ENCODE measurements around the gene EFHC1.

EFHC1 gene

DNA sequence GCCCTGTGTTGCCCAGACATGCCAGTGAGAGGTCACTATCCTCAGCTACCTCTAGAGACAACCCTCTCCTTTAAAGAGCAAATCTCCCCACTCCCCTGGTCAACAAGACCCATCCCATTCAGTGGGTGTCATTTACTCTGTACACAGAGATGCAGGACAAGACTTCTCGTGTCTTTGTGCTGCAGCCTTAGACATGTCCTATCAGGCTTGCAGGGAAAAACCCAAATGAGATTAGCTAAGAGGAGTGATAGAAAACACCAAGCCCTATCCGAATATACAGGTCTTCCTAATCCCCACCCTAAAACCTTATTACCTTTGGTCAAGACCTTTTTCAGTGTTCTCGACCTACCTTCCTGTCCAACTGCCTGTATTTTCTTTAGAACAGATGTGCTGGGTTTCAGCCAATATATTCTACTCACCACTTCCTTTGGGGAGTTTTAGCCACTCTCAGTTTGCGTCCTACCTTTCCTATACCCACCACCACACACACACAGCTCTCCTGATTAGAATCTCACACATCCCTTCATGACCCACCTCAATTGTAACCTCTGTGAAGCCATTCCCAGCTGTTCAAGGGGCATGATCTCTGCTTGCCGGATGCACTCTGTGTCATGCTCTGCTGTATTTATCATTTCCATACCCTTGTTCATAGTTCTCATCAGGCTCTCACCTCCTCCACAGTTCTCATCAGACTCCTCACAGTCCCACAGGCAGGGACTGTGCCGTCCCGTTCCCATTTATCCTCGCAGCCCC is 117.0 kb downstream of the EFHC1 start:
- Histone ChIP-seq H3K36me3 (replicated peaks in 1 of 2; ENCODE audit: control insufficient read depth in 2 of 2, insufficient read depth in 2 of 2, low read length in 2 of 2) (peaks cover 6 to 15% of the 10 kb centered on the region in 2 donors), H3K4me1 (ENCODE audit: control insufficient read depth in 2 of 2, insufficient read depth in 1 of 2, low read depth in 1 of 2, low read length in 2 of 2) (peaks cover 0 to 3% of the 10 kb centered on the region in 2 donors), H3K4ac (ENCODE audit: low read length) (no peak overlapping the region), H3K4me3 (ENCODE audit: low read length in 2 of 2) (no peak overlapping the region), H2BK15ac (ENCODE audit: low read length) (no peak overlapping the region), H3K9ac (ENCODE audit: low read depth, low read length, poor library complexity) (no peak overlapping the region), H3K23ac (ENCODE audit: low read depth, low read length, poor library complexity) (no peak overlapping the region), H3K18ac (ENCODE audit: low read length) (no peak overlapping the region), H3K14ac (ENCODE audit: low read length) (no peak overlapping the region), H2AFZ (ENCODE audit: low read length) (no peak overlapping the region), H4K91ac (ENCODE audit: low read depth, low read length, poor library complexity) (no peak overlapping the region), H3K9me3 (replicated peaks in 1 of 2; ENCODE audit: control insufficient read depth in 2 of 2, insufficient read depth in 1 of 2, low read depth in 1 of 2, low read length in 2 of 2) (no peaks in the 10 kb centered on the region), H2AK5ac (ENCODE audit: low read depth, low read length) (no peak overlapping the region), H3K27ac (replicated peaks; ENCODE audit: low read length) (no peak overlapping the region), H3K4me2 (ENCODE audit: insufficient read depth, low read length, poor library complexity, severe bottlenecking) (no peak overlapping the region), H3K27me3 (ENCODE audit: control insufficient read depth in 3 of 3, insufficient read depth in 3 of 3, low read depth in 1 of 3, low read length in 3 of 3) (no peaks in the 10 kb centered on the region), H2BK12ac (ENCODE audit: low read length) (no peak overlapping the region), H4K8ac (ENCODE audit: low read depth, low read length) (no peak overlapping the region), H3K79me1 (ENCODE audit: low read depth, low read length) (peaks cover 2% of the 10 kb centered on the region), H2BK5ac (ENCODE audit: low read length) (peak overlapping the region; percentile 29), H2BK120ac (ENCODE audit: low read depth, low read length) (no peak overlapping the region)
- no peak for DNase-seq (ENCODE audit: low spot score)
- no CpG with 5 or more reads among the region's 8 CpGs for WGBS, 2 donors (ENCODE audit: extremely low coverage in 2 of 2, insufficient read length in 2 of 2, insufficient replicate concordance in 1 of 2)

DNA sequence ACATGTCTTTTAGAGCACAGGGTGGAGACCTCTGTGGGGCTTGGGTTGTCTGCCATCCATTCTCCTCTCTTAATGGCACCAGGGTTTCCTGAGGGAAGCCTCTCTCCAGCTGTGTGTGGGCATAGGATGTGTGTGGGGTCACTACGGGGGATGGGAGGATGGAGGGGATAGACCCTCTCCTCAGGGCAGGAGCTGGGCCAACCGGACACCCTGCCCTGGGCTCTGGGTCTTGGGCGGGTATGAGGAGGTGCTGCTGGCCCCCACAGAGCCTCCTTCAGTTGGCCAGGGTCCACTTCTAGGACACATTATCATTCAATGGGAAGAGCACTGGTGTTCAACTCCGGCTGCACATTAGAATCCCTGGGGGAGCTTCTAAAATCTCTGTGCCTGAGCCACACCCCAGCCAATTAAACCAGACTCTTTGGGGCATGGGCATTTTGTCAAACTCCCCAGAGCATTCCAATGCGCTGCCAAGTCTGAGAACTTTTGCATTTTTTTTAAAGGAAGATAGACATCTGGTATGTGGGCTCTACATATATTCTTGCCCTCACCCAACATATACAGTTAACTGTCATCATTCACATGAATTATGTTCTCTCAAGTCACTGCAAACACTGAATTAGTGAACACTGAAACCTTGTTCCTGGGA is 118.2 kb downstream of the EFHC1 start:
- peaks cover 0 to 3% of the 10 kb centered on the region in 2 donors for H3K4me1 ChIP-seq (ENCODE audit: control insufficient read depth in 2 of 2, insufficient read depth in 1 of 2, low read depth in 1 of 2, low read length in 2 of 2)
- no peaks in the 10 kb centered on the region for H3K27me3 ChIP-seq (ENCODE audit: control insufficient read depth in 3 of 3, insufficient read depth in 3 of 3, low read depth in 1 of 3, low read length in 3 of 3)
- H3K4me2 ChIP-seq (ENCODE audit: insufficient read depth, low read length, poor library complexity, severe bottlenecking): no peak overlapping the region
- H2AFZ ChIP-seq (ENCODE audit: low read length): no peak overlapping the region
- H3K4me3 ChIP-seq (ENCODE audit: low read length in 2 of 2): no peak overlapping the region
- no CpG with 5 or more reads among the region's 5 CpGs for WGBS, 2 donors (ENCODE audit: extremely low coverage in 2 of 2, insufficient read length in 2 of 2, insufficient replicate concordance in 1 of 2)
- H4K8ac ChIP-seq (ENCODE audit: low read depth, low read length): no peak overlapping the region
- H2BK120ac ChIP-seq (ENCODE audit: low read depth, low read length): no peak overlapping the region
- peaks cover 2% of the 10 kb centered on the region for H3K79me1 ChIP-seq (ENCODE audit: low read depth, low read length)
- H3K9ac ChIP-seq (ENCODE audit: low read depth, low read length, poor library complexity): no peak overlapping the region
- no peak overlapping the region for H3K18ac ChIP-seq (ENCODE audit: low read length)
- H3K4ac ChIP-seq (ENCODE audit: low read length): no peak overlapping the region
- DNase-seq (ENCODE audit: low spot score): no peak
- no peak overlapping the region for H3K23ac ChIP-seq (ENCODE audit: low read depth, low read length, poor library complexity)
- no peaks in the 10 kb centered on the region for H3K9me3 ChIP-seq (replicated peaks in 1 of 2; ENCODE audit: control insufficient read depth in 2 of 2, insufficient read depth in 1 of 2, low read depth in 1 of 2, low read length in 2 of 2)
- H3K14ac ChIP-seq (ENCODE audit: low read length): no peak overlapping the region
- peaks cover 6 to 13% of the 10 kb centered on the region in 2 donors for H3K36me3 ChIP-seq (replicated peaks in 1 of 2; ENCODE audit: control insufficient read depth in 2 of 2, insufficient read depth in 2 of 2, low read length in 2 of 2)
- no peak overlapping the region for H4K91ac ChIP-seq (ENCODE audit: low read depth, low read length, poor library complexity)
- H2BK12ac ChIP-seq (ENCODE audit: low read length): no peak overlapping the region
- H3K27ac ChIP-seq (replicated peaks; ENCODE audit: low read length): no peak overlapping the region
- H2BK5ac ChIP-seq (ENCODE audit: low read length): no peak overlapping the region
- no peak overlapping the region for H2AK5ac ChIP-seq (ENCODE audit: low read depth, low read length)
- H2BK15ac ChIP-seq (ENCODE audit: low read length): no peak overlapping the region

DNA sequence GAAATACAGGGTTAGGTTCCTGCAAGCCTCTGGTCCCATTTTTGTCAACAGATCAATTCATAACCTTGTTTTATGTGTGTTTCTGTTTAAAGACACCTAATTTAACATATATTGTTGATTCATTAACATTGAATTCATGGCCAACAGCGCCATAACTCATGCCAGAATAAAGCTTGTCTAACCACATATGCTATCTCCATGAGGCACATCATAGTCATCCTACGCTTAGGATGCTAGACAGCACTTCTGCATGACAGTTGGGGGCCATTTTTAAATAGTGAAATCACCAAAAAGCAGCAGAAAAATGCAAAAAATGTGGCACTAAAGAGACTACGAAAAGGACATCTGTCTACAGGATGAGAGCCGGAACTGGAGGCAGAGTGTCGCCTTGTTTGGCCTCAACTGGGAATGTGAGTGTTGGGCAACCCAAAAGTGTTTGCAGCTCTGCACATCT is 118.8 kb downstream of the EFHC1 start:
- Histone ChIP-seq H3K4me2 (ENCODE audit: insufficient read depth, low read length, poor library complexity, severe bottlenecking) (no peak overlapping the region), H3K9ac (ENCODE audit: low read depth, low read length, poor library complexity) (no peak overlapping the region), H4K91ac (ENCODE audit: low read depth, low read length, poor library complexity) (no peak overlapping the region), H2AFZ (ENCODE audit: low read length) (no peak overlapping the region), H4K8ac (ENCODE audit: low read depth, low read length) (no peak overlapping the region), H3K36me3 (replicated peaks in 1 of 2; ENCODE audit: control insufficient read depth in 2 of 2, insufficient read depth in 2 of 2, low read length in 2 of 2) (peaks cover 6 to 11% of the 10 kb centered on the region in 2 donors), H2AK5ac (ENCODE audit: low read depth, low read length) (no peak overlapping the region), H3K27ac (replicated peaks; ENCODE audit: low read length) (no peak overlapping the region), H3K4me1 (ENCODE audit: control insufficient read depth in 2 of 2, insufficient read depth in 1 of 2, low read depth in 1 of 2, low read length in 2 of 2) (peaks cover 4 to 5% of the 10 kb centered on the region in 2 donors), H3K18ac (ENCODE audit: low read length) (no peak overlapping the region), H2BK120ac (ENCODE audit: low read depth, low read length) (no peak overlapping the region), H3K4me3 (ENCODE audit: low read length in 2 of 2) (no peak overlapping the region), H3K14ac (ENCODE audit: low read length) (no peak overlapping the region), H2BK5ac (ENCODE audit: low read length) (no peak overlapping the region), H3K4ac (ENCODE audit: low read length) (no peak overlapping the region), H3K23ac (ENCODE audit: low read depth, low read length, poor library complexity) (no peak overlapping the region), H2BK12ac (ENCODE audit: low read length) (no peak overlapping the region), H3K27me3 (ENCODE audit: control insufficient read depth in 3 of 3, insufficient read depth in 3 of 3, low read depth in 1 of 3, low read length in 3 of 3) (no peaks in the 10 kb centered on the region), H2BK15ac (ENCODE audit: low read length) (no peak overlapping the region), H3K9me3 (replicated peaks in 1 of 2; ENCODE audit: control insufficient read depth in 2 of 2, insufficient read depth in 1 of 2, low read depth in 1 of 2, low read length in 2 of 2) (no peaks in the 10 kb centered on the region), H3K79me1 (ENCODE audit: low read depth, low read length) (peaks cover 2% of the 10 kb centered on the region)
- WGBS, 2 donors (ENCODE audit: extremely low coverage in 2 of 2, insufficient read length in 2 of 2, insufficient replicate concordance in 1 of 2): no CpG with 5 or more reads among the region's 5 CpGs
- DNase-seq (ENCODE audit: low spot score): no peak

DNA sequence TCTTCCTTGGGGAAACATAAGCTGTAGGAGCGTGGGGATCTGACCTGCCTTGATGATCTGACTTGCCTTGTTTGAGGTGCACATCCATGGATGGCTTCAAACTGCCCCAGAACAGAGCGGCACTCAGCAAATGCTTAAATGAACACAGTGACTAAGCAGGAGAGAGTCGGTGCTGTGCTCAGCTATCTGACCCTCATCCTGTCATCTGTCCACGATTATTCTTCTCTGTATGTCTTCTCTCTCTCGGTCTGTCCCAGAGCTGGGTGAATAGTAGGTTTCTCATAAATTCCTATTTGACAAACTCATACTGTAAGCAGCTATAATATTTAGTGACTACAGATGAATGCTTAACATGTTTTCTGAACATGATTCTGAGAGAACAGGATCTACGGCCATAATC is 119.5 kb downstream of the EFHC1 start:
- Histone ChIP-seq H3K4me2 (ENCODE audit: insufficient read depth, low read length, poor library complexity, severe bottlenecking) (no peak overlapping the region), H3K27ac (replicated peaks; ENCODE audit: low read length) (no peak overlapping the region), H3K4me3 (ENCODE audit: low read length in 2 of 2) (no peak overlapping the region), H3K14ac (ENCODE audit: low read length) (no peak overlapping the region), H3K36me3 (replicated peaks in 1 of 2; ENCODE audit: control insufficient read depth in 2 of 2, insufficient read depth in 2 of 2, low read length in 2 of 2) (peaks cover 6% of the 10 kb centered on the region in 2 donors), H3K79me1 (ENCODE audit: low read depth, low read length) (peaks cover 2% of the 10 kb centered on the region), H3K4me1 (ENCODE audit: control insufficient read depth in 2 of 2, insufficient read depth in 1 of 2, low read depth in 1 of 2, low read length in 2 of 2) (peaks cover 7 to 10% of the 10 kb centered on the region in 2 donors), H4K8ac (ENCODE audit: low read depth, low read length) (no peak overlapping the region), H3K23ac (ENCODE audit: low read depth, low read length, poor library complexity) (no peak overlapping the region), H2BK12ac (ENCODE audit: low read length) (no peak overlapping the region), H3K9ac (ENCODE audit: low read depth, low read length, poor library complexity) (no peak overlapping the region), H2BK5ac (ENCODE audit: low read length) (no peak overlapping the region), H2BK120ac (ENCODE audit: low read depth, low read length) (no peak overlapping the region), H3K9me3 (replicated peaks in 1 of 2; ENCODE audit: control insufficient read depth in 2 of 2, insufficient read depth in 1 of 2, low read depth in 1 of 2, low read length in 2 of 2) (no peaks in the 10 kb centered on the region), H2BK15ac (ENCODE audit: low read length) (no peak overlapping the region), H2AFZ (ENCODE audit: low read length) (no peak overlapping the region), H3K4ac (ENCODE audit: low read length) (no peak overlapping the region), H3K18ac (ENCODE audit: low read length) (no peak overlapping the region), H2AK5ac (ENCODE audit: low read depth, low read length) (no peak overlapping the region), H4K91ac (ENCODE audit: low read depth, low read length, poor library complexity) (no peak overlapping the region), H3K27me3 (ENCODE audit: control insufficient read depth in 3 of 3, insufficient read depth in 3 of 3, low read depth in 1 of 3, low read length in 3 of 3) (no peaks in the 10 kb centered on the region)
- no peak for DNase-seq (ENCODE audit: low spot score)
- WGBS, 2 donors (ENCODE audit: extremely low coverage in 2 of 2, insufficient read length in 2 of 2, insufficient replicate concordance in 1 of 2): no CpG with 5 or more reads among the region's 6 CpGs
